Spleen (tissue), 7 donors: Measurements from ENCODE around the gene ZNF503.

Experiments
- POLR2A ChIP-seq, 3 donors: fragments of 450-650 bp; IDR thresholded peaks; one replicate each; pipeline ENCODE4 v1.5.1; 2017; ENCODE audit warnings: antibody characterized with exemption in 3 of 3, mild to moderate bottlenecking in 1 of 3
- TF ChIP-seq, protein P1 (sequence below), 11 experiments: fragments of 200-600 bp in 7 of 11; fragments of 450-650 bp in 4 of 11; sonication (generic) in 4 of 11; IDR thresholded peaks in 8 of 11; conservative IDR thresholded peaks in 3 of 11; 1 replicate in 7 of 11; 2 replicates in 4 of 11; pipeline versions ENCODE4 v1.4.0 to v1.8.0; 2016 to 2021; ENCODE audit warnings: antibody characterized with exemption in 11 of 11, inconsistent platforms in 4 of 11, mild to moderate bottlenecking in 1 of 11
- donor health status: DM: no; HTN: no; CAD: no; lungs with moderate emphysema.
- donor health status: DM: no; HTN: no; CAD: no.
- donor health status: DM: no; HTN: no; CAD: no.

DNA sequence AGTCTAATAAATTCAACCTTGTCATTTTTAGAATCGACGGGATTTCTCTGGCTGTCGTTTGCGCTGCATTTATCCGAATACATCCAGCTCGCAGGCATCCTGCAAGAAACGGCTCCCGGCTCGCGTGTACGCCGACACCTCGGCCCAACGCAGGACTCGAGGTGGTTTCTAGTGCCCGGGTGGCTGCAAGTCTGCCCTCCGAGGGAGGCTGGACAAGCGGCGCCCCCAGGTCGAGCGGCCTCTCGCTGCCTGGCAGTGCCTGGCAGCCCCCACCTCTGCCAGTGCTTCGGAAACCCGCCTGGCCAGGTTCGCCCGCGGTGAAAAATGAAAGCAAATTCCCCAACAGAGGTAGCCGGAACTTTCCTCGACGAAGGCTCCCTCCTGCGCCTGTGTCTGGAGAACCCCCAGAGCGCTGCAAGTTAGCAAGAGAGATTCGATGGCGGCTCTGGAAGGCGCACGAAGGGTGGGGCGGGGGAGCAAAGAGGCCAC, 5.7 kb upstream of the ZNF503 start:
- TF ChIP-seq, protein P1, sequence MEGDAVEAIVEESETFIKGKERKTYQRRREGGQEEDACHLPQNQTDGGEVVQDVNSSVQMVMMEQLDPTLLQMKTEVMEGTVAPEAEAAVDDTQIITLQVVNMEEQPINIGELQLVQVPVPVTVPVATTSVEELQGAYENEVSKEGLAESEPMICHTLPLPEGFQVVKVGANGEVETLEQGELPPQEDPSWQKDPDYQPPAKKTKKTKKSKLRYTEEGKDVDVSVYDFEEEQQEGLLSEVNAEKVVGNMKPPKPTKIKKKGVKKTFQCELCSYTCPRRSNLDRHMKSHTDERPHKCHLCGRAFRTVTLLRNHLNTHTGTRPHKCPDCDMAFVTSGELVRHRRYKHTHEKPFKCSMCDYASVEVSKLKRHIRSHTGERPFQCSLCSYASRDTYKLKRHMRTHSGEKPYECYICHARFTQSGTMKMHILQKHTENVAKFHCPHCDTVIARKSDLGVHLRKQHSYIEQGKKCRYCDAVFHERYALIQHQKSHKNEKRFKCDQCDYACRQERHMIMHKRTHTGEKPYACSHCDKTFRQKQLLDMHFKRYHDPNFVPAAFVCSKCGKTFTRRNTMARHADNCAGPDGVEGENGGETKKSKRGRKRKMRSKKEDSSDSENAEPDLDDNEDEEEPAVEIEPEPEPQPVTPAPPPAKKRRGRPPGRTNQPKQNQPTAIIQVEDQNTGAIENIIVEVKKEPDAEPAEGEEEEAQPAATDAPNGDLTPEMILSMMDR (IDR thresholded peaks at IDR 0.05 in 8 of 11, conservative IDR thresholded peaks at IDR 0.05 in 3 of 11), result no peak
- TF ChIP-seq POLR2A (IDR thresholded peaks at IDR 0.05), result no peak
